Psoas muscle (tissue), 8 donors: Measurements from ENCODE around the gene CTNNA1. TPM values are rescaled to one million over a fixed set of nuclear protein-coding genes. Genes with fewer than 3 reads are reported as not detected.
A peak's percentile ranks its signal among the peaks of the same experiment; 100 is the strongest.

Experiments
- ATAC-seq, 4 donors: fragments of 200-7000 bp; cut with Tn5 transposase; one replicate each; pipeline ENCODE4 v1.9.1; 2020; ENCODE audit warnings: moderate library complexity in 3 of 4, mild to moderate bottlenecking in 2 of 4
- DNase-seq, 2 donors: peaks; one replicate each; pipeline ENCODE4 v3.0.0-alpha.2; 2020
- H3K27ac ChIP-seq: fragments of 200-600 bp; one replicate; pipeline ENCODE4 v1.8.0; 2022
- H3K27me3 ChIP-seq, 3 donors: fragments of 200-600 bp in 1 of 3; one replicate each; pipeline versions ENCODE4 v1.6.1 to v1.8.0; 2013 to 2022; ENCODE audit warnings: low read length in 2 of 3, mild to moderate bottlenecking in 2 of 3, moderate library complexity in 1 of 3; ENCODE audit not compliant: insufficient read depth in 3 of 3
- H3K36me3 ChIP-seq, 2 donors: fragments of 200-600 bp in 1 of 2; one replicate each; pipeline versions ENCODE4 v1.6.1 to v1.8.0; 2013 to 2022; ENCODE audit warnings: low read depth in 1 of 2, mild to moderate bottlenecking in 1 of 2, moderate library complexity in 1 of 2; ENCODE audit not compliant: insufficient read depth in 1 of 2
- H3K4me1 ChIP-seq: fragments of 200-600 bp; one replicate; pipeline ENCODE4 v1.8.0; 2022
- H3K4me3 ChIP-seq: fragments of 200-600 bp; one replicate; pipeline ENCODE4 v1.8.0; 2022; ENCODE audit warnings: mild to moderate bottlenecking
- H3K9me3 ChIP-seq: fragments of 200-600 bp; one replicate; pipeline ENCODE4 v1.8.0; 2022
- WGBS, 3 donors: extraction: QIAGEN DNeasy Blood & Tissue Kit; methylation state at CpG; one replicate each; pipeline versions ENCODE4 v1.1.6 to v1.1.7; 2013; 5-methylcytosine and 5-hydroxymethylcytosine counted together
- intact Hi-C, 2 donors: fragments of 100-400 bp; cut with DNase I; formaldehyde crosslinking; loops; one replicate each; pipeline versions ENCODE4 v1.11.0 to v1.14.2; 2022
- polyA plus RNA-seq, 3 donors: library from polyadenylated mRNA; stranded (reverse); fragments of 200-250 nt; gene quantifications; one replicate each; pipeline ENCODE4 v1.2.3, GENCODE V29; 2013
- total RNA-seq, 4 donors: library from RNA; stranded (reverse); fragmentation: NEBNext Ultra II Directional in 2 of 4; extraction: Animal tissue kit (Norgen Biotek cat#: 25700) in 2 of 4; gene quantifications; one replicate each; pipeline versions ENCODE4 v1.2.1 to v1.2.4, GENCODE V29; 2021 to 2023
- TF ChIP-seq, protein P1 (sequence below): fragments of 200-600 bp; IDR thresholded peaks from one replicate; pipeline ENCODE4 v1.8.0; 2022; ENCODE audit warnings: antibody characterized with exemption
- donor health status: healthy with polysubstance abuse.
- donor health status: DM: no; HTN: no; CAD: no; lungs with moderate emphysema.
- donor health status: Bipolar disorder and iron deficiency.
- donor health status: healthy.
- donor health status: DM: yes; HTN: yes; CAD: no.
- donor health status: DM: no; HTN: no; CAD: no.
- donor health status: DM: no; HTN: no; CAD: no.
- donor health status: DM: yes; HTN: yes; CAD: no.

The CTNNA1 gene
- total and polyA plus RNA-seq, 7 donors: 58.8 to 162 (median 99.3) TPM

DNA sequence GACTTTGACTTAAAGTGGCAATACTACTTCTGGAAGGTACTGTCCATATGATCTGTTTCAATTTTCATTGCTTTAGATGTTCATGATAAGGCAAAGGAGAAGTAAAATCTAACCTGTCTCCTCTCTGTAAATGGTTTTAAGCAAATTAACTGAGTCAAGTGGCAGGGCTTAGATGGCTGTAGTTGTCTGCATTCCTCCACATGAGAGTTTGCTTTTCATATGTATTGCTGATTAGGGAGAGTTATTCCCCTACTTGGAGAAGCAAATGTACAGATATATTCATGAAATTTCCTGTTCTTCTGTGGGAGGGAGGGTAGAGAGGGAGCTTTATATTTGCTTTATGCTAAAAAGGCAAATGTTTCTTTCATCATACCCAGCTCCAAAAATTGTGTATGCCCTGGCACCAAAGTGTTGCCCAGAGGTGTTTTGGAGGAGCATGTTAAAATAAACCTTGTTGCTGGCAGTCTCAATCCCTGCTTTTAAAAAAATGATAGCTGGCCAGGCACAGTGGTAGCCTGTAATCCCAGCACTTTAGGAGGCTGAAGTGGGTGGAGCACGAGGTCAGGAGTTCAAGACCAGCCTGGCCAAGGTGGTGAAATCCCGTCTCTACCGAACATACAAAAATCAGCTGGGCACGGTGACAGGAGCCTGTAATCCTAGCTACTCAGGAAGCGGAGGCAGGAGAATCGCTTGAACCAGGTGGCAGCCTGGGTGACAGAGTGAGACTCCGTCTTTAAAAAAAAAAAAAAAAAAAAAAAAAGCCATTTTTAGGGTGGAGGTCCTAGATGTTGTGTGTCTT lies 125.4 kb downstream of the CTNNA1 start:
- H3K36me3 ChIP-seq: no peaks in the 10 kb centered on the region
- H3K27ac ChIP-seq: no peak overlapping the region
- no peaks in the 10 kb centered on the region for H3K9me3 ChIP-seq
- H3K27me3 ChIP-seq: no peaks in the 10 kb centered on the region
- DNase-seq (no peak), ATAC-seq (peak in 1 of 4 donors; percentile 29)
- TF ChIP-seq, protein P1, sequence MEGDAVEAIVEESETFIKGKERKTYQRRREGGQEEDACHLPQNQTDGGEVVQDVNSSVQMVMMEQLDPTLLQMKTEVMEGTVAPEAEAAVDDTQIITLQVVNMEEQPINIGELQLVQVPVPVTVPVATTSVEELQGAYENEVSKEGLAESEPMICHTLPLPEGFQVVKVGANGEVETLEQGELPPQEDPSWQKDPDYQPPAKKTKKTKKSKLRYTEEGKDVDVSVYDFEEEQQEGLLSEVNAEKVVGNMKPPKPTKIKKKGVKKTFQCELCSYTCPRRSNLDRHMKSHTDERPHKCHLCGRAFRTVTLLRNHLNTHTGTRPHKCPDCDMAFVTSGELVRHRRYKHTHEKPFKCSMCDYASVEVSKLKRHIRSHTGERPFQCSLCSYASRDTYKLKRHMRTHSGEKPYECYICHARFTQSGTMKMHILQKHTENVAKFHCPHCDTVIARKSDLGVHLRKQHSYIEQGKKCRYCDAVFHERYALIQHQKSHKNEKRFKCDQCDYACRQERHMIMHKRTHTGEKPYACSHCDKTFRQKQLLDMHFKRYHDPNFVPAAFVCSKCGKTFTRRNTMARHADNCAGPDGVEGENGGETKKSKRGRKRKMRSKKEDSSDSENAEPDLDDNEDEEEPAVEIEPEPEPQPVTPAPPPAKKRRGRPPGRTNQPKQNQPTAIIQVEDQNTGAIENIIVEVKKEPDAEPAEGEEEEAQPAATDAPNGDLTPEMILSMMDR: no peak
- H3K4me1 ChIP-seq: peaks cover 13% of the 10 kb centered on the region
- 45 to 71% (median 45%) methylated on average over 7 of the region's 7 CpGs for WGBS, 3 donors
- intact Hi-C loops: loop anchor here in 1 of 2 donors (10.0 kb wide), 1 partner anchor 386 kb away; no protein-coding TSS in a partner anchor
- H3K4me3 ChIP-seq: no peak overlapping the region

DNA sequence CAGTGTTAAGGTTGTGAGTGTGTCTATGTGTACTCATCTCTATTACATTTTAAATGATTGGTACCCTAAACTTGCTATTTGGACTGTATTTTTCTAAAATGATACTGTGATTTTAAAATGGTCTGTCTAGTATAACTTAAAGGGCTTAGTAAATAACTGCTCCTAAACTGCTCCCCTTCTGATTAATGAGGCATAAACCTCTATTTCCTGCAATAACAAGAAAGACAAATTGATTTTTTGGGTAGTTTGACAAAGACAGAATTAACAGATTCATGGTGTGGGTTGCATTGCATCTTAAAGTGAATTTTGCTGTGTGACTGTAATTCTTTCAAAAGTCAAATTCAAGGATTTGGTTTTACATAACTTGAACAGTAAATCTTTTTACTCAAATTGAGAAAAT lies 130.0 kb downstream of the CTNNA1 start:
- H3K4me3 ChIP-seq: no peak overlapping the region
- no peak overlapping the region for H3K27ac ChIP-seq
- H3K9me3 ChIP-seq: no peaks in the 10 kb centered on the region
- no peak for DNase-seq
- peaks cover 4% of the 10 kb centered on the region for H3K4me1 ChIP-seq
- intact Hi-C loops: no loop called here
- TF ChIP-seq, protein P1: no peak
- no peaks in the 10 kb centered on the region for H3K27me3 ChIP-seq
- peaks cover 0 to 20% of the 10 kb centered on the region in 2 donors for H3K36me3 ChIP-seq
- no peak for ATAC-seq

DNA sequence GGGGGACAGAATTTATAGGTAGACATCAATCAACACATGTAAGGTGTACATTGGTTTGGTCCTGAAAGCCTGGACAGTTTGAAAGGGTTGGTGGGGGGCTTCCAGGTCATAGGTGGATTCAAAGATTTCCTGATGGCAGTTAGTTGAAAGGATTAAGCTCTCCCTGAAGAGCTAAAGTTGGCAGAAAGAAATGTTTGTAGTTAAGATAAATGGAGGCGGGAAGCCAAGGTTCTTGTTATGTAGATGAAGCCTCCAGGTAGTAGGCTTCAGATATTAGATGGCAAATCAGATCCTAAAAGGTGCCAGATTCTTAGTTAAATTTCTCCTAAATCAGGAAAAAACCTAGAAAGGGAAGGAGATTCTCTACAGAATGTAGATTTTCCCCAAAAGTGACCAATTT lies 130.9 kb downstream of the CTNNA1 start:
- WGBS, 3 donors: 96 to 100% (median 97%) methylated on average over 1 of the region's 1 CpG

DNA sequence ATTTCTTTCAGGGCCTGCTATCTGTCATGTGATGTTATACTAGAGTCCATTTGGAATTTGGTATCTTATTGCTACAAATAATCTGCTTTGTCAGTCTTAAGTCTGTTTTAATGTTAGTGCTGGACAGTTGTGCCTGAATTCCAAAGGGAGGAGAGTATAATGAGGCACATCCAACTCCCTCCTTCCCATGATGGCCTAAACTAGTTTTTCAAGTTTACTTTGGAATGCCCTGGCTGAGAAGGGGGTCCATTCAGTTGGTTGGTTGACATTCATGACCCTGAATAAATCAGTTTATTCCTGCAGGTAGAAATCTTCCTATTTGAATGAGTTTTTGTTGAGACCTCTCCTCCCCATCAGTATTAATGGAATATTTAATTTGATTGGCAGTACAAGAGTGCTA lies 131.3 kb downstream of the CTNNA1 start:
- H3K4me1 ChIP-seq: peaks cover 4% of the 10 kb centered on the region
- no peak overlapping the region for H3K27ac ChIP-seq
- peaks cover 4 to 33% of the 10 kb centered on the region in 2 donors for H3K36me3 ChIP-seq
- no peak for DNase-seq
- no peaks in the 10 kb centered on the region for H3K9me3 ChIP-seq
- H3K4me3 ChIP-seq: no peak overlapping the region
- no peaks in the 10 kb centered on the region for H3K27me3 ChIP-seq
- intact Hi-C loops: no loop called here
- no peak for ATAC-seq
- TF ChIP-seq, protein P1: no peak

More for the DNA sequence above, 130.9 kb downstream of the CTNNA1 start:
- Histone ChIP-seq H3K27ac (no peak overlapping the region), H3K27me3 (no peaks in the 10 kb centered on the region), H3K4me3 (no peak overlapping the region), H3K36me3 (peaks cover 0 to 29% of the 10 kb centered on the region in 2 donors), H3K4me1 (peaks cover 4% of the 10 kb centered on the region), H3K9me3 (no peaks in the 10 kb centered on the region)
- no peak for ATAC-seq
- intact Hi-C loops: no loop called here
- DNase-seq: no peak
- TF ChIP-seq, protein P1: no peak

DNA sequence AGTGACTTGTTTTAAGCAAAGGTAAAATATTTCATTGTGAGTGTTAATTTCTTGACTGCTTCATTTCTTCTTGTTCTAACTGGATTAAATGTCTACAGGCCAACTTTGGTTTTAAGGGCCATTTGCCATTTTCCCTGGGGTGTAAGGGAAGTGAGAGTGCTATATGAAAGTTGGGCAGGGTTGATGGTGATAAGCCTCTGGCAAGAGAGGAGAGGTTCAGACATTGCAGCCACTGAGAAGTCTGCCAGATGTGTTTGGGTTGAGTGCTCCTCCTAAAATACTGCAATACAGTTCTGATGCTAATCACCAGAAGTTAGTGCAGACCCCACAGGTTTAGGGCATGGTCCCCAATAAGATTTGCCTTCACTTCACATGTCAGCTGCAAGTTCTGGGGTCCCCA lies 136.8 kb downstream of the CTNNA1 start:
- no peak overlapping the region for H3K27ac ChIP-seq
- intact Hi-C loops: no loop called here

More for the DNA sequence above, 136.8 kb downstream of the CTNNA1 start:
- Histone ChIP-seq H3K9me3 (no peaks in the 10 kb centered on the region), H3K4me3 (no peak overlapping the region), H3K4me1 (no peaks in the 10 kb centered on the region), H3K27me3 (no peaks in the 10 kb centered on the region), H3K36me3 (peaks cover 6 to 50% of the 10 kb centered on the region in 2 donors)
- ATAC-seq: no peak
- TF ChIP-seq, protein P1: no peak
- DNase-seq: no peak
